ENCODE measurements around the gene RDH14.
A peak's percentile ranks its signal among the peaks of the same experiment; 100 is the strongest.

DNA sequence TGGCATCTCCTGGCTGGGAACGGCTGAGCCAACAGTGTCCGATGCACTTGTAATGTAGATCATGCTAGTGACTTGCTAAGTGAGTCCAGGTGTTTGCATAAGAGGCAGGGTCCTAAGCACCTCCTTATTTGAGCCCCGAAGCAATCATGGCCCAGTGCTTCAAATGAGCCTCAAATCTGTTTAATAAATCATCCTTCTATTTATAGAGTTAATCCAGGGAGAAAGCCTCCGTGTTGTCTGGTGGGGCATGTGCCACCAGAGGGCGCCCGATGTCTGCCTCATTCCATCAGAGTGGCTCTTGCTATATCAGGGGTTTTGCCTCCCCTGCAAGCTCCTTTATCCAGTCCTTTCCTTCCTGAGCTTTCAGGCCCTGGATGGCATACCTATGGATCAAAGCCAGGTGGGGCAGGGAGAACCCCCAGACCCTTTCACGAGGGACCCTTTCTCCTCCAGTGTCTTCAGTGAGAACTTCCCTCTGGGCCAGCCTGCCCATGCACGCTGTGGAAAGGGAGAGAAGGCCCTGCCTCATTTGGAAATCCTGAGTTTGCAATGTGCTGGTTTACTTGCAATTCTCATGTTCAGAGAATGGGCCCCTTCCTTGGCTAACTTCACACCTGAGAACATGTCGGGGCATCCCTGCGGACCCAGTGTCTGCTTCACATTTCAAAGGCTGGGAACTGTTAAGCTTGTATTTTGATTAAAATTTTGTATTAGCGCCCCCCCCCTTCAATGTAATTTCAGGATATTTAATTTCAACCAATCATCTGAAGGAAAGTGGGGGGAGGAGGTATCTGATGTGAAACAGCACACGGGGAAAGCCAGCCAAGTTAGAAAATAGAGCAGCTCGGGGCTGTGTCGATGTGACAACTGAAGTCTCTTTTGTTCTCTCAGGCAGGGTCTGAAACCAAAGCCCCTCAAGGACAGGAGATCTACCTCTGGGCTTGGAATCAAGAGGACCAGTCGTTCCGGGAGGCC lies 39.7 kb downstream of the RDH14 start:
- TF ChIP-seq, protein P1, sequence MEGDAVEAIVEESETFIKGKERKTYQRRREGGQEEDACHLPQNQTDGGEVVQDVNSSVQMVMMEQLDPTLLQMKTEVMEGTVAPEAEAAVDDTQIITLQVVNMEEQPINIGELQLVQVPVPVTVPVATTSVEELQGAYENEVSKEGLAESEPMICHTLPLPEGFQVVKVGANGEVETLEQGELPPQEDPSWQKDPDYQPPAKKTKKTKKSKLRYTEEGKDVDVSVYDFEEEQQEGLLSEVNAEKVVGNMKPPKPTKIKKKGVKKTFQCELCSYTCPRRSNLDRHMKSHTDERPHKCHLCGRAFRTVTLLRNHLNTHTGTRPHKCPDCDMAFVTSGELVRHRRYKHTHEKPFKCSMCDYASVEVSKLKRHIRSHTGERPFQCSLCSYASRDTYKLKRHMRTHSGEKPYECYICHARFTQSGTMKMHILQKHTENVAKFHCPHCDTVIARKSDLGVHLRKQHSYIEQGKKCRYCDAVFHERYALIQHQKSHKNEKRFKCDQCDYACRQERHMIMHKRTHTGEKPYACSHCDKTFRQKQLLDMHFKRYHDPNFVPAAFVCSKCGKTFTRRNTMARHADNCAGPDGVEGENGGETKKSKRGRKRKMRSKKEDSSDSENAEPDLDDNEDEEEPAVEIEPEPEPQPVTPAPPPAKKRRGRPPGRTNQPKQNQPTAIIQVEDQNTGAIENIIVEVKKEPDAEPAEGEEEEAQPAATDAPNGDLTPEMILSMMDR (IDR thresholded peaks at IDR 0.05): peak; percentile 84 to 91 (median 85)
- no peak for TF ChIP-seq POLR2A (IDR thresholded peaks at IDR 0.05)

All from testis (tissue), 2 donors.